ENCODE results near the gene COMMD3.

The COMMD3 gene

DNA sequence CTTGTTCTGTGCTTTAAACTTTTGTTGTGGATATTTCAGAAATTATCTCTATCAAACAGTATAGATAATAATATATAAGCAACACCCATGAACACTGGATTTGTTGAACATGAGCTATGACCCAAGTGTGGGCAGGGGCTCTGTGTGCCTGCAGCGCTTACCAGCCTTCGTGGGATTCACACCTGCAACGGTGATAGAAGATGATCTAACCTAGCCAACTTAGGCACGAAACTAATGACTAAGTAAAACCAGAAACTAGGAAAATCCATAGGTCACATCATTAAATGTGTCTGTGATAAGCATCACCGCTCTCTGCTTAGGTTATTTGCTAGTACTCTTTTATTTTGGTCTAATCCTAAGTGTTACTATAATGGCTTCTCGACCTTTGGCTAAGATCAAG, 47.1 kb downstream of the COMMD3 start:
- H3K9ac ChIP-seq (ENCODE audit: low read depth, low read length, poor library complexity) = no peak overlapping the region
- H3K9me3 ChIP-seq (replicated peaks in 1 of 2; ENCODE audit: control insufficient read depth in 2 of 2, insufficient read depth in 1 of 2, low read depth in 1 of 2, low read length in 2 of 2) = no peaks in the 10 kb centered on the region
- H3K27ac ChIP-seq (replicated peaks; ENCODE audit: low read length) = no peak overlapping the region
- H3K79me1 ChIP-seq (ENCODE audit: low read depth, low read length) = no peaks in the 10 kb centered on the region
- H2BK12ac ChIP-seq (ENCODE audit: low read length) = no peak overlapping the region
- no peak overlapping the region for H2AFZ ChIP-seq (ENCODE audit: low read length)
- H4K8ac ChIP-seq (ENCODE audit: low read depth, low read length) = no peak overlapping the region
- H2BK5ac ChIP-seq (ENCODE audit: low read length) = no peak overlapping the region
- no peak overlapping the region for H3K18ac ChIP-seq (ENCODE audit: low read length)
- H2BK15ac ChIP-seq (ENCODE audit: low read length) = no peak overlapping the region
- H3K36me3 ChIP-seq (replicated peaks in 1 of 2; ENCODE audit: control insufficient read depth in 2 of 2, insufficient read depth in 2 of 2, low read length in 2 of 2) = no peaks in the 10 kb centered on the region
- H3K23ac ChIP-seq (ENCODE audit: low read depth, low read length, poor library complexity) = no peak overlapping the region
- no peak overlapping the region for H2AK5ac ChIP-seq (ENCODE audit: low read depth, low read length)
- no peak overlapping the region for H3K4me2 ChIP-seq (ENCODE audit: insufficient read depth, low read length, poor library complexity, severe bottlenecking)
- no peaks in the 10 kb centered on the region for H3K27me3 ChIP-seq (ENCODE audit: control insufficient read depth in 3 of 3, insufficient read depth in 3 of 3, low read depth in 1 of 3, low read length in 3 of 3)
- WGBS, 2 donors (ENCODE audit: extremely low coverage in 2 of 2, insufficient read length in 2 of 2, insufficient replicate concordance in 1 of 2) = no CpG with 5 or more reads among the region's 6 CpGs
- H3K14ac ChIP-seq (ENCODE audit: low read length) = no peak overlapping the region
- H2BK120ac ChIP-seq (ENCODE audit: low read depth, low read length) = no peak overlapping the region
- no peak overlapping the region for H3K4me3 ChIP-seq (ENCODE audit: low read length in 2 of 2)
- no peak for DNase-seq (ENCODE audit: low spot score)
- peaks cover 0 to 1% of the 10 kb centered on the region in 2 donors for H3K4me1 ChIP-seq (ENCODE audit: control insufficient read depth in 2 of 2, insufficient read depth in 1 of 2, low read depth in 1 of 2, low read length in 2 of 2)
- no peak overlapping the region for H3K4ac ChIP-seq (ENCODE audit: low read length)
- H4K91ac ChIP-seq (ENCODE audit: low read depth, low read length, poor library complexity) = no peak overlapping the region

- H2BK12ac ChIP-seq (ENCODE audit: low read length) = no peak overlapping the region
- H3K4me3 ChIP-seq (ENCODE audit: low read length in 2 of 2) = no peak overlapping the region
- H3K36me3 ChIP-seq (replicated peaks in 1 of 2; ENCODE audit: control insufficient read depth in 2 of 2, insufficient read depth in 2 of 2, low read length in 2 of 2) = no peaks in the 10 kb centered on the region
- no peak overlapping the region for H3K23ac ChIP-seq (ENCODE audit: low read depth, low read length, poor library complexity)
- WGBS, 2 donors (ENCODE audit: extremely low coverage in 2 of 2, insufficient read length in 2 of 2, insufficient replicate concordance in 1 of 2) = no CpG with 5 or more reads among the region's 5 CpGs
- no peak overlapping the region for H4K91ac ChIP-seq (ENCODE audit: low read depth, low read length, poor library complexity)
- H2BK15ac ChIP-seq (ENCODE audit: low read length) = no peak overlapping the region
- no peak overlapping the region for H2BK120ac ChIP-seq (ENCODE audit: low read depth, low read length)
- no peak overlapping the region for H3K4ac ChIP-seq (ENCODE audit: low read length)
- no peaks in the 10 kb centered on the region for H3K27me3 ChIP-seq (ENCODE audit: control insufficient read depth in 3 of 3, insufficient read depth in 3 of 3, low read depth in 1 of 3, low read length in 3 of 3)
- H3K14ac ChIP-seq (ENCODE audit: low read length) = no peak overlapping the region
- H3K9me3 ChIP-seq (replicated peaks in 1 of 2; ENCODE audit: control insufficient read depth in 2 of 2, insufficient read depth in 1 of 2, low read depth in 1 of 2, low read length in 2 of 2) = no peaks in the 10 kb centered on the region
- no peak for DNase-seq (ENCODE audit: low spot score)
- H3K18ac ChIP-seq (ENCODE audit: low read length) = no peak overlapping the region
- no peak overlapping the region for H3K27ac ChIP-seq (replicated peaks; ENCODE audit: low read length)
- no peak overlapping the region for H2AK5ac ChIP-seq (ENCODE audit: low read depth, low read length)
- peaks cover 0 to 1% of the 10 kb centered on the region in 2 donors for H3K4me1 ChIP-seq (ENCODE audit: control insufficient read depth in 2 of 2, insufficient read depth in 1 of 2, low read depth in 1 of 2, low read length in 2 of 2)
- no peak overlapping the region for H3K9ac ChIP-seq (ENCODE audit: low read depth, low read length, poor library complexity)
- H3K79me1 ChIP-seq (ENCODE audit: low read depth, low read length) = no peaks in the 10 kb centered on the region
- no peak overlapping the region for H2AFZ ChIP-seq (ENCODE audit: low read length)
- no peak overlapping the region for H2BK5ac ChIP-seq (ENCODE audit: low read length)
- H3K4me2 ChIP-seq (ENCODE audit: insufficient read depth, low read length, poor library complexity, severe bottlenecking) = no peak overlapping the region
- H4K8ac ChIP-seq (ENCODE audit: low read depth, low read length) = no peak overlapping the region
Observed at GRCh38 chr10:22364407-22365140, 48.4 kb downstream of the COMMD3 start.

DNA sequence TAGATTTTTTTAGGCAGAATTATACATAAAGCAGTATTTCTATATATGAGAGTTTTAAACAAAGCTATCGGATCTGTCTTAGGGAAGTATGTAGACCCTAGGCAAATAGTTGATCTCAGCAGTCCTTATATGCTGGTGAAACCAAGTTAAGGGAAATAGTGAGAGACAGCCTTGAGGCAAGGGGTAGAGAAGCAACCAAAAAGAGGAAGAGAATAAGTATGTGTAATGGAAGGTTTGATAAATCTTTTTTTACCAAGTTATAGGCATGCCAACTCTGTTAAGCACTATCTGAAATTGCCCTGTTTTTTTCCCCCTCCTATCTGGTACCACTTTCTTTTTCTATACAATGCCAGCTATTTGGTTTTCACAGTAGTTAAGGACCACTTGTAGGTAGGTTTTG, 49.0 kb downstream of the COMMD3 start:
- Histone ChIP-seq H4K91ac (ENCODE audit: low read depth, low read length, poor library complexity) (no peak overlapping the region), H2BK12ac (ENCODE audit: low read length) (no peak overlapping the region), H2AFZ (ENCODE audit: low read length) (no peak overlapping the region), H3K23ac (ENCODE audit: low read depth, low read length, poor library complexity) (no peak overlapping the region), H3K4me3 (ENCODE audit: low read length in 2 of 2) (no peak overlapping the region), H2AK5ac (ENCODE audit: low read depth, low read length) (no peak overlapping the region), H2BK15ac (ENCODE audit: low read length) (no peak overlapping the region), H3K27me3 (ENCODE audit: control insufficient read depth in 3 of 3, insufficient read depth in 3 of 3, low read depth in 1 of 3, low read length in 3 of 3) (no peaks in the 10 kb centered on the region), H3K14ac (ENCODE audit: low read length) (no peak overlapping the region), H2BK5ac (ENCODE audit: low read length) (no peak overlapping the region), H3K9ac (ENCODE audit: low read depth, low read length, poor library complexity) (no peak overlapping the region), H3K36me3 (replicated peaks in 1 of 2; ENCODE audit: control insufficient read depth in 2 of 2, insufficient read depth in 2 of 2, low read length in 2 of 2) (no peaks in the 10 kb centered on the region), H3K79me1 (ENCODE audit: low read depth, low read length) (no peaks in the 10 kb centered on the region), H3K18ac (ENCODE audit: low read length) (no peak overlapping the region), H2BK120ac (ENCODE audit: low read depth, low read length) (no peak overlapping the region), H4K8ac (ENCODE audit: low read depth, low read length) (no peak overlapping the region), H3K27ac (replicated peaks; ENCODE audit: low read length) (no peak overlapping the region), H3K4me2 (ENCODE audit: insufficient read depth, low read length, poor library complexity, severe bottlenecking) (no peak overlapping the region), H3K9me3 (replicated peaks in 1 of 2; ENCODE audit: control insufficient read depth in 2 of 2, insufficient read depth in 1 of 2, low read depth in 1 of 2, low read length in 2 of 2) (no peaks in the 10 kb centered on the region), H3K4me1 (ENCODE audit: control insufficient read depth in 2 of 2, insufficient read depth in 1 of 2, low read depth in 1 of 2, low read length in 2 of 2) (peaks cover 0 to 1% of the 10 kb centered on the region in 2 donors), H3K4ac (ENCODE audit: low read length) (no peak overlapping the region)
- DNase-seq (ENCODE audit: low spot score) = no peak
- WGBS, 2 donors (ENCODE audit: extremely low coverage in 2 of 2, insufficient read length in 2 of 2, insufficient replicate concordance in 1 of 2) = no CpG with 5 or more reads among the region's 1 CpG

- Histone ChIP-seq H3K9me3 (replicated peaks in 1 of 2; ENCODE audit: control insufficient read depth in 2 of 2, insufficient read depth in 1 of 2, low read depth in 1 of 2, low read length in 2 of 2) (no peaks in the 10 kb centered on the region), H2BK12ac (ENCODE audit: low read length) (no peak overlapping the region), H3K14ac (ENCODE audit: low read length) (no peak overlapping the region), H2AK5ac (ENCODE audit: low read depth, low read length) (no peak overlapping the region), H2BK5ac (ENCODE audit: low read length) (no peak overlapping the region), H3K4me1 (ENCODE audit: control insufficient read depth in 2 of 2, insufficient read depth in 1 of 2, low read depth in 1 of 2, low read length in 2 of 2) (peaks cover 0 to 1% of the 10 kb centered on the region in 2 donors), H3K4me2 (ENCODE audit: insufficient read depth, low read length, poor library complexity, severe bottlenecking) (no peak overlapping the region), H3K18ac (ENCODE audit: low read length) (no peak overlapping the region), H3K27ac (replicated peaks; ENCODE audit: low read length) (no peak overlapping the region), H2AFZ (ENCODE audit: low read length) (no peak overlapping the region), H3K27me3 (ENCODE audit: control insufficient read depth in 3 of 3, insufficient read depth in 3 of 3, low read depth in 1 of 3, low read length in 3 of 3) (no peaks in the 10 kb centered on the region), H3K4me3 (ENCODE audit: low read length in 2 of 2) (no peak overlapping the region), H3K9ac (ENCODE audit: low read depth, low read length, poor library complexity) (no peak overlapping the region), H3K79me1 (ENCODE audit: low read depth, low read length) (no peaks in the 10 kb centered on the region), H3K23ac (ENCODE audit: low read depth, low read length, poor library complexity) (no peak overlapping the region), H4K91ac (ENCODE audit: low read depth, low read length, poor library complexity) (no peak overlapping the region), H4K8ac (ENCODE audit: low read depth, low read length) (no peak overlapping the region), H3K36me3 (replicated peaks in 1 of 2; ENCODE audit: control insufficient read depth in 2 of 2, insufficient read depth in 2 of 2, low read length in 2 of 2) (no peaks in the 10 kb centered on the region), H3K4ac (ENCODE audit: low read length) (no peak overlapping the region), H2BK15ac (ENCODE audit: low read length) (no peak overlapping the region), H2BK120ac (ENCODE audit: low read depth, low read length) (no peak overlapping the region)
- WGBS, 2 donors (ENCODE audit: extremely low coverage in 2 of 2, insufficient read length in 2 of 2, insufficient replicate concordance in 1 of 2) = no CpG with 5 or more reads among the region's 4 CpGs
- no peak for DNase-seq (ENCODE audit: low spot score)
Observed at GRCh38 chr10:22365644-22366434, 49.7 kb downstream of the COMMD3 start.

All from neuronal stem cell (in vitro differentiated cells).